Mesenchymal stem cell (in vitro differentiated cells and primary cell): ENCODE results near the gene ANKRD55.

Experiments used
- DNase-seq: peaks from one replicate; pipeline ENCODE4 v3.0.0-alpha.2; 2013
- H2AFZ ChIP-seq: one replicate; pipeline ENCODE4 v1.6.1; 2013; ENCODE audit warnings: low read depth, mild to moderate bottlenecking, control low read depth, inconsistent platforms, low read length, moderate library complexity
- H2AK5ac ChIP-seq: 2 replicates; pipeline ENCODE4 v1.6.1; 2013; ENCODE audit warnings: low read length, moderate library complexity, mild to moderate bottlenecking, inconsistent platforms; ENCODE audit not compliant: severe bottlenecking
- H2BK120ac ChIP-seq: one replicate; pipeline ENCODE4 v1.6.1; 2013; ENCODE audit warnings: low read depth, mild to moderate bottlenecking, inconsistent platforms, low read length, moderate library complexity
- H2BK12ac ChIP-seq, 2 experiments: one replicate each; pipeline ENCODE4 v1.6.1; 2013; ENCODE audit warnings: inconsistent platforms in 2 of 2, low read length in 2 of 2, mild to moderate bottlenecking in 2 of 2, moderate library complexity in 2 of 2, control low read depth in 1 of 2
- H2BK15ac ChIP-seq: one replicate; pipeline ENCODE4 v1.6.1; 2013; ENCODE audit warnings: mild to moderate bottlenecking, low read depth, inconsistent platforms; ENCODE audit not compliant: poor library complexity, severe bottlenecking
- H2BK5ac ChIP-seq: 2 replicates; pipeline ENCODE4 v1.6.1; 2013; ENCODE audit warnings: low read depth, mild to moderate bottlenecking, low read length, control low read depth, inconsistent platforms; ENCODE audit not compliant: poor library complexity, severe bottlenecking
- H3K14ac ChIP-seq, 2 experiments: one replicate each; pipeline ENCODE4 v1.6.1; 2013; ENCODE audit warnings: inconsistent platforms in 2 of 2, low read length in 2 of 2, control low read depth in 1 of 2, mild to moderate bottlenecking in 1 of 2, moderate library complexity in 1 of 2
- H3K18ac ChIP-seq, 2 experiments: one replicate each; pipeline ENCODE4 v1.6.1; 2013; ENCODE audit warnings: inconsistent platforms in 2 of 2, low read length in 2 of 2, control low read depth in 1 of 2, low read depth in 1 of 2, mild to moderate bottlenecking in 1 of 2
- H3K23ac ChIP-seq, 2 experiments: one replicate each; pipeline ENCODE4 v1.6.1; 2013; ENCODE audit warnings: inconsistent platforms in 2 of 2, low read length in 2 of 2, mild to moderate bottlenecking in 2 of 2, moderate library complexity in 2 of 2, control low read depth in 1 of 2
- H3K27ac ChIP-seq: 2 replicates; pipeline ENCODE4 v1.5.1; 2013; ENCODE audit warnings: mild to moderate bottlenecking, moderate library complexity, low read length, control low read depth, inconsistent platforms; ENCODE audit not compliant: poor library complexity, severe bottlenecking
- H3K27me3 ChIP-seq, 2 experiments: 2 replicates each; pipeline versions ENCODE4 v1.6.1 to v1.7.0; 2013; ENCODE audit warnings: low read length in 2 of 2, mild to moderate bottlenecking in 2 of 2, moderate library complexity in 2 of 2, control low read depth in 1 of 2, inconsistent platforms in 1 of 2; ENCODE audit not compliant: control insufficient read depth in 1 of 2, insufficient read depth in 1 of 2
- H3K36me3 ChIP-seq, 2 experiments: 2 replicates each; pipeline versions ENCODE4 v1.6.1 to v1.7.0; 2013; ENCODE audit warnings: low read length in 2 of 2, control low read depth in 1 of 2, inconsistent platforms in 1 of 2, low read depth in 1 of 2, mild to moderate bottlenecking in 1 of 2; ENCODE audit not compliant: insufficient read depth in 2 of 2, control insufficient read depth in 1 of 2
- H3K4ac ChIP-seq, 2 experiments: one replicate each; pipeline ENCODE4 v1.6.1; 2013; ENCODE audit warnings: inconsistent platforms in 2 of 2, low read length in 2 of 2, mild to moderate bottlenecking in 2 of 2, moderate library complexity in 2 of 2, control low read depth in 1 of 2, low read depth in 1 of 2
- H3K4me1 ChIP-seq: 2 replicates; pipeline ENCODE4 v1.6.1; 2013; ENCODE audit warnings: low read depth, low read length, control low read depth; ENCODE audit not compliant: control insufficient read depth, insufficient read depth
- H3K4me2 ChIP-seq: 2 replicates; pipeline ENCODE4 v1.6.1; 2013; ENCODE audit warnings: low read length, mild to moderate bottlenecking, inconsistent platforms; ENCODE audit not compliant: poor library complexity, severe bottlenecking
- H3K4me3 ChIP-seq, 2 experiments: 2 replicates each; pipeline versions ENCODE4 v1.5.1 to v1.7.0; 2013; ENCODE audit warnings: low read length in 2 of 2, mild to moderate bottlenecking in 2 of 2, control low read depth in 1 of 2, low read depth in 1 of 2; ENCODE audit not compliant: insufficient read depth in 1 of 2
- H3K79me1 ChIP-seq: replicated peaks from 2 replicates; pipeline ENCODE4 v1.6.1; 2013; ENCODE audit warnings: mild to moderate bottlenecking, control low read depth, low read length, inconsistent platforms; ENCODE audit not compliant: poor library complexity, severe bottlenecking
- H3K9ac ChIP-seq: 2 replicates; pipeline ENCODE4 v1.7.0; 2013; ENCODE audit warnings: mild to moderate bottlenecking, low read length, moderate library complexity
- H3K9me3 ChIP-seq: 2 replicates; pipeline ENCODE4 v1.7.0; 2013; ENCODE audit warnings: mild to moderate bottlenecking, low read length; ENCODE audit not compliant: control insufficient read depth
- H4K8ac ChIP-seq: one replicate; pipeline ENCODE4 v1.6.1; 2013; ENCODE audit warnings: inconsistent platforms, mild to moderate bottlenecking, low read length, moderate library complexity
- H4K91ac ChIP-seq: one replicate; pipeline ENCODE4 v1.6.1; 2013; ENCODE audit warnings: mild to moderate bottlenecking, low read length, inconsistent platforms
- WGBS: methylation state at CpG from one replicate; pipeline ENCODE4 v1.1.7; 2013; ENCODE audit warnings: mixed read lengths; 5-methylcytosine and 5-hydroxymethylcytosine counted together

ANKRD55 gene

GRCh38 chr5:56095579-56096102, 137.5 kb downstream of the ANKRD55 start:
- Histone ChIP-seq H2BK5ac (no peak overlapping the region), H2BK15ac (no peak overlapping the region), H2BK12ac (no peak overlapping the region), H3K27ac (no peak overlapping the region), H2BK120ac (no peak overlapping the region), H2AK5ac (no peak overlapping the region), H3K4me2 (no peak overlapping the region), H3K4me1 (no peaks in the 10 kb centered on the region), H3K36me3 (no peaks in the 10 kb centered on the region), H3K14ac (no peak overlapping the region), H4K8ac (no peak overlapping the region), H4K91ac (no peak overlapping the region), H3K23ac (no peak overlapping the region), H2AFZ (no peak overlapping the region), H3K4ac (no peak overlapping the region), H3K27me3 (no peaks in the 10 kb centered on the region), H3K4me3 (no peak overlapping the region), H3K9me3 (no peaks in the 10 kb centered on the region), H3K9ac (no peak overlapping the region), H3K79me1 (no peaks in the 10 kb centered on the region), H3K18ac (no peak overlapping the region)
- WGBS, result 96% methylated on average over 3 of the region's 3 CpGs
- no peak for DNase-seq

- Histone ChIP-seq H3K27ac (no peak overlapping the region), H3K9me3 (no peaks in the 10 kb centered on the region), H3K4ac (no peak overlapping the region), H3K4me1 (no peaks in the 10 kb centered on the region), H3K23ac (no peak overlapping the region), H2BK12ac (peak overlapping the region; percentile 85 to 87), H2BK15ac (no peak overlapping the region), H3K9ac (no peak overlapping the region), H3K4me3 (no peak overlapping the region), H3K14ac (no peak overlapping the region), H4K91ac (no peak overlapping the region), H3K27me3 (no peaks in the 10 kb centered on the region), H2BK120ac (no peak overlapping the region), H2BK5ac (no peak overlapping the region), H4K8ac (peak overlapping the region; percentile 45), H3K79me1 (no peaks in the 10 kb centered on the region), H2AFZ (no peak overlapping the region), H3K18ac (no peak overlapping the region), H3K4me2 (no peak overlapping the region), H2AK5ac (no peak overlapping the region), H3K36me3 (no peaks in the 10 kb centered on the region)
- 91% methylated on average over 5 of the region's 10 CpGs for WGBS
- DNase-seq, result no peak
Observed at GRCh38 chr5:56094579-56095361, 138.4 kb downstream of the ANKRD55 start.

- WGBS, result 100% methylated on average over 2 of the region's 2 CpGs
- H2AFZ ChIP-seq, result no peak overlapping the region
- H3K18ac ChIP-seq, result no peak overlapping the region
- H4K91ac ChIP-seq, result no peak overlapping the region
- no peak for DNase-seq
- H3K9me3 ChIP-seq, result no peaks in the 10 kb centered on the region
- no peak overlapping the region for H2BK5ac ChIP-seq
- no peak overlapping the region for H3K4me2 ChIP-seq
- H4K8ac ChIP-seq, result no peak overlapping the region
- H3K4me3 ChIP-seq, result no peak overlapping the region
- H3K23ac ChIP-seq, result no peak overlapping the region
- no peak overlapping the region for H3K9ac ChIP-seq
- no peak overlapping the region for H2BK15ac ChIP-seq
- H2BK120ac ChIP-seq, result no peak overlapping the region
- H3K79me1 ChIP-seq, result no peaks in the 10 kb centered on the region
- no peak overlapping the region for H3K27ac ChIP-seq
- H2BK12ac ChIP-seq, result no peak overlapping the region
- H3K4me1 ChIP-seq, result peaks cover 4% of the 10 kb centered on the region
- H3K36me3 ChIP-seq, result no peaks in the 10 kb centered on the region
- no peak overlapping the region for H2AK5ac ChIP-seq
- no peaks in the 10 kb centered on the region for H3K27me3 ChIP-seq
- H3K14ac ChIP-seq, result no peak overlapping the region
- H3K4ac ChIP-seq, result no peak overlapping the region
Observed at GRCh38 chr5:56093970-56094369, 139.2 kb downstream of the ANKRD55 start.

GRCh38 chr5:56092115-56092514, 141.0 kb downstream of the ANKRD55 start:
- Histone ChIP-seq H3K79me1 (no peaks in the 10 kb centered on the region), H2AFZ (no peak overlapping the region), H3K27me3 (no peaks in the 10 kb centered on the region), H3K9ac (no peak overlapping the region), H2BK15ac (no peak overlapping the region), H3K4ac (no peak overlapping the region), H3K36me3 (no peaks in the 10 kb centered on the region), H2AK5ac (no peak overlapping the region), H4K91ac (no peak overlapping the region), H2BK120ac (no peak overlapping the region), H3K14ac (no peak overlapping the region), H3K27ac (no peak overlapping the region), H3K23ac (no peak overlapping the region), H3K4me1 (peaks cover 5% of the 10 kb centered on the region), H2BK5ac (no peak overlapping the region), H2BK12ac (no peak overlapping the region), H3K18ac (no peak overlapping the region), H3K4me2 (no peak overlapping the region), H3K4me3 (no peak overlapping the region), H4K8ac (no peak overlapping the region), H3K9me3 (no peaks in the 10 kb centered on the region)
- WGBS, result 94% methylated on average over 4 of the region's 5 CpGs
- DNase-seq, result no peak
